Measurements from ENCODE around the gene PNMA6E.
"Not testable (repeated sequence)": the region's sequence is repeated elsewhere in the genome, so short reads cannot be mapped to it uniquely, and the experiment has no call there.

The PNMA6E gene

DNA sequence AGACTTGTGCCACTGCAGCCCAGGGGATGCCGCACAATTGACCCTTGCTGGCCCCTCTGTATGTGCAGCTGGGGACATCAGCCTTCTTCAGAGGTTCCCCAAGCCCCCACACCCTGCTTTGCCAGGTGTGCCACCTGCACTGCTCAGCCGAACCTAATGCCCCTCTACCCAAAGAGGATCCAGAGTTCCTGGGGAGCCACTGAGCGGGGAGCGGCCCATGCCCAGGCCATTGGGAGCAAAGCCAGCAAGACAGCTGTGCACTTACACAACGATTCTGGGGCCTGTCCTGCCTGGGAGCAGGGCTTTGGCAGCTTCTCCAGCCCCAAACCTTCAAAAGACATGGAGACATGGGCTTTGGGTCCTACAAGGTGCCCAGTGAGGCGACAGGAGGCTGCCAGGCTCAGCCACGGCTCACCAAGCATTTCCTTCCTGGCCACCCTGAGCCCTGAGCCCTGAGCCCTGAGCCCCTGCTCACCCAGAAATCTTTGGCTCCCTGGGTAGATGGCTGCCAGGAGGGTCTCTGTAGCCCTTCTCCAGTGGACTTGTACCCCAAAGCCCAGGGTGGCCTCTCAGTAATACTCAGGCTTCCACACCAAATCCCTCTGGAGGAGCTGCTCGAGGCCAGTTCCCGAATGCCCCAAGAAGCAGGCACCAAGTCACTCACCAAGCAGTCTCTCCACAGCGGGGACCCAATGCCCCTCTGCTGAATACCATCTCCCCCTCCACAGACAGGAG, 13.0 kb downstream of the PNMA6E start:
- Histone ChIP-seq H3K36me3 (ENCODE audit: insufficient read depth, low read length) (no peaks in the 10 kb centered on the region), H3K9ac (ENCODE audit: insufficient read length) (no peak overlapping the region), H3K4me3 (no peak overlapping the region), H3K9me3 (ENCODE audit: low read depth, low read length) (no peaks in the 10 kb centered on the region), H3K27ac (no peak overlapping the region)
- TF ChIP-seq POLR2AphosphoS5 (IDR thresholded peaks at IDR 0.05; ENCODE audit: borderline replicate concordance, low read depth, low read length) (no peak), EZH2 (IDR thresholded peaks at IDR 0.05) (no peak), FOXP2 (optimal IDR thresholded peaks at IDR 0.05; ENCODE audit: control extremely low read depth, extremely low read length, insufficient read depth) (no peak)
- DNase-seq (ENCODE audit: low read depth, low spot score): no peak

DNA sequence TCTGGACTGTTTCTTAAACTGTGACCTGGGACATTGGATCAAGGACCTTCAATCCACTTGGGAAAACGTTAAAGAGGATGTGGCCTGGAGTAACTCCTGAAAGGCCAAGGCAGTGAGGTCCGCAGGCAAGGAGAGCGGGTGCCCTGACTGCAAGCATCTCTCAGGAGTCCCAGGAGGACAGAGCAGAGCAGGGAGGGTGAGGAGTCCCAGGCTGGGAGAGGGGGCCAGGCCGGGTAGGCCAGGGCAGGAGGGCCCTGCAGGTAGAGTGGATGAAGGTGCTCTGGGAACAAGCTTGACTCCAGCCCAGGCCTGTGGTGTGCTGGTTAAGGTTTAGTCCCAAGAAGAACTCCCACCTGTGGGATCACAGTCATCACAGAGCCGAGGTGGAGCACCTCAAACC, 13.8 kb downstream of the PNMA6E start:
- Histone ChIP-seq H3K9ac (ENCODE audit: insufficient read length) (no peak overlapping the region), H3K36me3 (ENCODE audit: insufficient read depth, low read length) (no peaks in the 10 kb centered on the region), H3K27ac (no peak overlapping the region), H3K9me3 (ENCODE audit: low read depth, low read length) (no peaks in the 10 kb centered on the region), H3K4me3 (no peak overlapping the region)
- no peak for DNase-seq (ENCODE audit: low read depth, low spot score)
- TF ChIP-seq FOXP2 (optimal IDR thresholded peaks at IDR 0.05; ENCODE audit: control extremely low read depth, extremely low read length, insufficient read depth): no peak

DNA sequence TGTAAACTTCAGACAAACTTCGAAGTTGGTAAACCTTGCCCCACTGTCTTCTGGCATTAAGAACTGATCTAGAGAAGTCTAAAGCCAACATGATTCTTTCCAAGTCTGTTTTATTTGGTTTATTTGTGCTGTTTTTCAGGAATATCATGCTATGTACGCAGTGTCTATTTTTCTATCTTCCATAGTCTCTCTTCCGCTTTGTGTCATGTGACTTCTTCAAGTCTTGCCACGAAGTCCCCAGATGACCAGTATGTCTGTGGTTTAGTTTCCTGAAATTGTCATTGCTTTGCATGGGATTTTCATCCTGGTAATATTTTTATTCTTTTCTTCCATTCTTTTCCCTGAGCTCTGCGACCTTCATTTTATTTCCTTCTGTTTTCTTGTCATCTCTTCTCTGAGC, 15.1 kb downstream of the PNMA6E start:
- TF ChIP-seq POLR2AphosphoS5 (IDR thresholded peaks at IDR 0.05; ENCODE audit: borderline replicate concordance, low read depth, low read length) (no peak), FOXP2 (optimal IDR thresholded peaks at IDR 0.05; ENCODE audit: control extremely low read depth, extremely low read length, insufficient read depth) (no peak)
- H3K4me3 ChIP-seq: no peak overlapping the region
- H3K27ac ChIP-seq: no peak overlapping the region
- H3K9me3 ChIP-seq (ENCODE audit: low read depth, low read length): no peaks in the 10 kb centered on the region
- no peak for DNase-seq (ENCODE audit: low read depth, low spot score)
- H3K9ac ChIP-seq (ENCODE audit: insufficient read length): no peak overlapping the region
- H3K36me3 ChIP-seq (ENCODE audit: insufficient read depth, low read length): no peaks in the 10 kb centered on the region

DNA sequence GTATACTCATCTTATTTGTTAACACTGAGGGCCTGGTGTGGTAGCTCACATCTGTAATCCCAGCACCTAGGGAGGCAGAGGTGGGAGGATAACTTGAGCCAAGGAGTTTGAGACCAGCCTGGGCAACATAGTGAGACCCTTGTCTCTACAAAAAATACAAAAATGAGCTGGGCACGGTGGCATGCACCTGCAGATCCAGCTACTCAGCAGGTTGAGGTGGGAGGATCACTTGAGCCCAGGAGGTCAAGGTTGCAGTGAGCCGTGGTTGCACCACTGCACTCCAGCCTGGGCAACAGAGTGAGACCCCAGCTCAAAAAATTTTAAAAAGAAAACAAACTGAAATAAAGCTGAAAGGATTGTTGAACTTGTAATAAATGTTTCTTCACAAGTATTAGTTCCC, 16.2 kb downstream of the PNMA6E start:
- H3K27ac ChIP-seq: not testable (repeated sequence)

DNA sequence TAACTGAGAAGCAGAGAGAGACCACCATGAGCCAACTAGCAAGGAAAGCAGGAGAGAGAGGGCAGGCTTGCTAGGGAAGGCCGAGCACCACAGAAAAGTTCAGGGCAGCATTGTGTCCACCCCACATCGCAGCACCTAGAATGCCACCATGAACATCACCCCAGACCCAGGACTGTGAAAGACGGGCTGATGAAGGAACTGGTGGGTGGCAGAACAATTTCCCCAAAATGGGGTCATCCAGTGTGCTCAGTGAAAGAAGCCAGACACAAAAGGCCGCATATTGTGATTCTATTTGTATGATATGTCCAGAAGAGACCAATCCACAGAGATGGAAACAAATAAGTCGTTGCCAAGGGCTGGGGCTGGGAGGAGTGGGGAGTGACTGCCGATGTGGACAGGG, 16.8 kb downstream of the PNMA6E start:
- no peaks in the 10 kb centered on the region for H3K9me3 ChIP-seq (ENCODE audit: low read depth, low read length)

More for the DNA sequence above, 16.2 kb downstream of the PNMA6E start:
- not testable (repeated sequence) for H3K9me3 ChIP-seq (ENCODE audit: low read depth, low read length); H3K36me3 ChIP-seq (ENCODE audit: insufficient read depth, low read length); H3K4me3 ChIP-seq; DNase-seq (ENCODE audit: low read depth, low spot score); H3K9ac ChIP-seq (ENCODE audit: insufficient read length)

DNA sequence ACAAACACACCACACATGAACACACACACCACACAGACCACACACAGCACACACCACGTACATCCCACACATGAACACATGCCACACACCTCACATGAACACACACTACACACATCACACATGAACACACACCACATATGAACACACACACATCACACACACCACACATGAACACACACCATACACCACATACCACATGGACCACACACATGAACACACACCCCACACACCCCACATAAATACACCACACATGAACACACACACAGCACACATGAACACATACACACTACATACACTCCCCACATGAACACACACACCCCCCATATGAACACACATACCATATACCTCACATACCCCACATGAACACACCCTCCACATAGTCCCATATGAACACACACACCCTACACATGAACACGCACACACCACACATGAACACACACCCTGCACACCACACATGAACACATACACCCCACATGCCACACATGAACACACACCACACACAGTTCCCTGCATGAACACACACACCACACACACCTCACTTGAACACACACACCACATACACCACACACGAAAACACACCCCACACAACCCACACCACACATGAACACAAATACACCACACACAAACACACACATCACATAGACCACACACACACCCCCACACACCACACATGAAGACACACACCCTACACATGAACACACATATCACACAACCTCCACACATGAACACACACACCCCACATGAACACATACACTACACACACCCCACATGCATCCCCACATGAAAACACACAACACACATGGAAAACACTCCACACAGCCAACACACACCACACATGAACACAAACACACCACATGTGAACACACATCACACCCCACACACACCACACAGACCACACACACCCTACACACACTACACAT, 18.3 kb downstream of the PNMA6E start:
- TF ChIP-seq EZH2 (IDR thresholded peaks at IDR 0.05) (no peak), FOXP2 (optimal IDR thresholded peaks at IDR 0.05; ENCODE audit: control extremely low read depth, extremely low read length, insufficient read depth) (no peak), POLR2AphosphoS5 (IDR thresholded peaks at IDR 0.05; ENCODE audit: borderline replicate concordance, low read depth, low read length) (no peak)
- no peak for DNase-seq (ENCODE audit: low read depth, low spot score)
- Histone ChIP-seq H3K4me3 (no peak overlapping the region), H3K36me3 (ENCODE audit: insufficient read depth, low read length) (no peaks in the 10 kb centered on the region), H3K9me3 (ENCODE audit: low read depth, low read length) (no peaks in the 10 kb centered on the region), H3K27ac (no peak overlapping the region), H3K9ac (ENCODE audit: insufficient read length) (no peak overlapping the region)

More for the DNA sequence above, 16.8 kb downstream of the PNMA6E start:
- Histone ChIP-seq H3K27ac (no peak overlapping the region), H3K36me3 (ENCODE audit: insufficient read depth, low read length) (no peaks in the 10 kb centered on the region), H3K4me3 (no peak overlapping the region), H3K9ac (ENCODE audit: insufficient read length) (no peak overlapping the region)
- TF ChIP-seq EZH2 (IDR thresholded peaks at IDR 0.05) (no peak), FOXP2 (optimal IDR thresholded peaks at IDR 0.05; ENCODE audit: control extremely low read depth, extremely low read length, insufficient read depth) (no peak), POLR2AphosphoS5 (IDR thresholded peaks at IDR 0.05; ENCODE audit: borderline replicate concordance, low read depth, low read length) (no peak)
- no peak for DNase-seq (ENCODE audit: low read depth, low spot score)

DNA sequence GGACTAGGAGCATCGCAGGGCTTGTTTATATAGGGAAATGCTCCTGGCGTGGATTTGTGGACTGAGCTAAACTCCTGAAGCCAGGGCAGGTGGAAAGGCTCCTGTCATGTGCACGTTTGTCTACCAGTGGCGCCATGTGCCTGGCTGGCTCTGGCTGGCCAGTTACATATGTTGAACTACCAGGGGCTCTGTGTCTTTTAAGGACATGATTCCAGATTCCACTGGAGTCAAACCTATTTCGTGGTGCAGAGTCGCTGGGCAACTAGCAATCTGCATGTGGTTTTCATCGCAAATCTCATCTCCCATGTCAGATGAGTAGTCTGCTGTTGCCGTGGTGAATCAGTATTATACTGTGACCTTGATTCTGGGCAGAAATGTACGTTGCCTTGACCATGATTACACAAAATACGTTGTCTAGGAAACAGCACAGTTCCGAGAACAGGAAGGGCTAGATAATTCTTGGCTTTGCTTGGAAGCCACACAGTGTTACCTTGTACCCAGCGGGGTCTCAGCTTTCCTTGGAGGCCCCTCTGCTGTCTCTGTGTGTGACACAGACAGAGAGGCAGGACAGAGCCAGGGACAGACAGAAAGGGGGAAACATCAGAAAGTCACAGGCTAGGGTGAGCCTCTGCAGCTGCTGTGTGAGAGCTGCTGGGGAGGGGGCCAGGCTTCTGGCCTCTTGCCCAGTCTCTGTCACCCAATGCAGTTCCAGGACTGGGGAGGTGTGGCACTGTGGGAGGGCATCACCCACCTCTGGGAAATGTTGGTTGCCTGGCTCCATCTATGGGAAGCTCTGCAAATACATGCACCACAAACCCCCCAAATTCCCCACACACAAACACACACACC, 19.2 kb downstream of the PNMA6E start:
- Histone ChIP-seq H3K36me3 (ENCODE audit: insufficient read depth, low read length) (no peaks in the 10 kb centered on the region), H3K9ac (ENCODE audit: insufficient read length) (no peak overlapping the region), H3K4me3 (no peak overlapping the region), H3K27ac (peak overlapping the region; percentile 60; the same call in 1 of the 2 replicates), H3K9me3 (ENCODE audit: low read depth, low read length) (no peaks in the 10 kb centered on the region)
- DNase-seq (ENCODE audit: low read depth, low spot score): peak; percentile 57
- no peak for TF ChIP-seq POLR2AphosphoS5 (IDR thresholded peaks at IDR 0.05; ENCODE audit: borderline replicate concordance, low read depth, low read length)
- no peak for TF ChIP-seq EZH2 (IDR thresholded peaks at IDR 0.05)
- TF ChIP-seq FOXP2 (optimal IDR thresholded peaks at IDR 0.05; ENCODE audit: control extremely low read depth, extremely low read length, insufficient read depth): no peak

DNA sequence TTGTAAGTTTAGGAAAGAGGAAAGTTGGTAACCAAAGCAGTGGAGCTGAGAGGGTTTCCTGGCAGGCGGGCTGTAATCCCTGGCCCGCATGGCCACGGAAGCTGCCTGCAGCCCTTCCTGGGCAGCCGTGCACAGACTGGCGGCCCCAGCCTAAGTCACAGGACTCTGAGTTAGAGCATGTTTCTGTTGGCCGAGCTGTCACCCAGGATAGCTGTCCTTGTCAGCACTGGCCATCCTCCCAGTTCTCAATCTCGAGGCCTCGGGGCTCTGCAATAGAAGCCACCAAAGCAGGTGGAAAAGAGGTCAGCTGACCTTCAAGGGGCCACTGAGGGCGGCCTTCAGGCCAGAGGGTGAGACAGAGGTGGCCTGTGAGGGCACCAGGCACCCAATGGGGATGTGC, 20.5 kb downstream of the PNMA6E start:
- Histone ChIP-seq H3K36me3 (ENCODE audit: insufficient read depth, low read length) (no peaks in the 10 kb centered on the region), H3K4me3 (no peak overlapping the region), H3K9me3 (ENCODE audit: low read depth, low read length) (no peaks in the 10 kb centered on the region), H3K27ac (no peak overlapping the region), H3K9ac (ENCODE audit: insufficient read length) (no peak overlapping the region)
- no peak for DNase-seq (ENCODE audit: low read depth, low spot score)
- TF ChIP-seq POLR2AphosphoS5 (IDR thresholded peaks at IDR 0.05; ENCODE audit: borderline replicate concordance, low read depth, low read length): no peak
- TF ChIP-seq EZH2 (IDR thresholded peaks at IDR 0.05): no peak
- no peak for TF ChIP-seq FOXP2 (optimal IDR thresholded peaks at IDR 0.05; ENCODE audit: control extremely low read depth, extremely low read length, insufficient read depth)

All from SK-N-MC (cell line).